Astrocyte (in vitro differentiated cells and primary cell): Measurements from ENCODE around the gene MRTFA. TPM values are rescaled to one million over a fixed set of nuclear protein-coding genes. Genes with fewer than 3 reads are reported as not detected.

Experiments used
- DNase-seq: peaks from one replicate; pipeline ENCODE4 v3.0.0-alpha.2; 2010; ENCODE audit warnings: low read depth
- FAIRE-seq: peaks from 2 replicates; lab custom pipeline; 2011; peaks lifted over from hg19 to GRCh38; lab: Jason Lieb, UNC
- H2AFZ ChIP-seq: 2 replicates; pipeline ENCODE4 v1.6.0; 2012; ENCODE audit warnings: low read depth, low read length, inconsistent platforms
- H3K27ac ChIP-seq: 2 replicates; pipeline ENCODE4 v1.5.1; 2011; ENCODE audit warnings: low read depth, low read length, inconsistent platforms
- H3K27me3 ChIP-seq: 2 replicates; pipeline ENCODE4 v1.6.0; 2011; ENCODE audit warnings: low read length, inconsistent platforms; ENCODE audit not compliant: insufficient read depth
- H3K36me3 ChIP-seq: 2 replicates; pipeline ENCODE4 v1.5.1; 2011; ENCODE audit warnings: low read length, inconsistent platforms; ENCODE audit not compliant: insufficient read depth
- H3K4me1 ChIP-seq: 2 replicates; pipeline ENCODE4 v1.5.1; 2011; ENCODE audit warnings: low read length, inconsistent platforms; ENCODE audit not compliant: insufficient read depth
- H3K4me2 ChIP-seq: 2 replicates; pipeline ENCODE4 v1.6.0; 2012; ENCODE audit warnings: low read length, inconsistent platforms
- H3K4me3 ChIP-seq: 2 replicates; pipeline ENCODE4 v1.5.1; 2011; ENCODE audit warnings: low read depth, mild to moderate bottlenecking, low read length, inconsistent platforms; ENCODE audit not compliant: insufficient read depth
- H3K79me2 ChIP-seq: 2 replicates; pipeline ENCODE4 v1.6.0; 2012; ENCODE audit warnings: mild to moderate bottlenecking, low read length, inconsistent platforms; ENCODE audit not compliant: insufficient read depth
- H3K9ac ChIP-seq: 2 replicates; pipeline ENCODE4 v1.6.0; 2012; ENCODE audit warnings: mild to moderate bottlenecking, low read length, inconsistent platforms
- H3K9me3 ChIP-seq: 2 replicates; pipeline ENCODE4 v1.5.1; 2012; ENCODE audit warnings: low read depth, mild to moderate bottlenecking, low read length, inconsistent platforms; ENCODE audit not compliant: insufficient read depth
- H4K20me1 ChIP-seq: 2 replicates; pipeline ENCODE4 v1.6.0; 2012; ENCODE audit warnings: low read length, inconsistent platforms; ENCODE audit not compliant: insufficient read depth
- H3K27ac Mint-ChIP-seq: one replicate; pipeline ENCODE4 v1.8.0; 2021; ENCODE audit warnings: mild to moderate bottlenecking, mixed read lengths; ENCODE audit not compliant: unreplicated experiment
- H3K27me3 Mint-ChIP-seq: one replicate; pipeline ENCODE4 v1.8.0; 2021; ENCODE audit warnings: low read depth, mixed read lengths; ENCODE audit not compliant: unreplicated experiment
- H3K36me3 Mint-ChIP-seq: one replicate; pipeline ENCODE4 v1.8.0; 2021; ENCODE audit warnings: low read depth, mixed read lengths; ENCODE audit not compliant: unreplicated experiment
- H3K4me1 Mint-ChIP-seq: one replicate; pipeline ENCODE4 v1.8.0; 2021; ENCODE audit warnings: low read depth, mixed read lengths; ENCODE audit not compliant: unreplicated experiment
- H3K4me3 Mint-ChIP-seq: one replicate; pipeline ENCODE4 v1.8.0; 2021; ENCODE audit warnings: mild to moderate bottlenecking, moderate library complexity, mixed read lengths; ENCODE audit not compliant: unreplicated experiment
- H3K9me3 Mint-ChIP-seq: one replicate; pipeline ENCODE4 v1.8.0; 2021; ENCODE audit warnings: mild to moderate bottlenecking, mixed read lengths; ENCODE audit not compliant: unreplicated experiment
- EZH2 ChIP-seq: IDR thresholded peaks from 2 replicates; pipeline ENCODE4 v1.6.1; 2012; ENCODE audit warnings: mild to moderate bottlenecking, low read length, inconsistent platforms; ENCODE audit not compliant: insufficient read depth
- total RNA-seq: library from RNA; stranded (reverse); gene quantifications from 2 replicates; pipeline ENCODE4 v1.2.1, GENCODE V29; 2021
- TF ChIP-seq, protein P1 (sequence below): IDR thresholded peaks from 2 replicates; pipeline ENCODE4 v1.5.1; 2011; ENCODE audit warnings: low read depth, mild to moderate bottlenecking, inconsistent platforms, low read length, moderate library complexity; ENCODE audit not compliant: insufficient read depth

The MRTFA gene
- total RNA-seq, 1 donor from 2014 or later = 74.3 TPM

DNA sequence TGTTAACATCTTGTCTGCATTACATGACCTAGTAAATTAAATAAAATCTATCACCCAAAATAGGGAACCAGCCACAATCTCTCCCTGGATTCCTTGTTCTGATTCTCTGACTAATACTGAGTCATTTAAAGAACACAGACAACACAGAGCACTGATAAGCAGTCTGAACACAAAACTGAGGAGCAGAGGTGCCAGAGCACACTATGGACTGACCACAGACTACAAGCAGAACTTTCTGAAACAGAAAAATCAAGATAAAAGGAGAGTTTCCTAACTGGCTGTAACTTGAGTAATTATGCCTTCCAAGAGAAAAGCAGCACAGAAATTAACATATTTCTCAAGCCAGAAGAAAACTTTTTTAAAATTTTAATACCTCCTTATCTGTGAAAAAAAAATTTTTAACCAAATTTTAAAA lies 137.3 kb downstream of the MRTFA start:
- peak overlapping the region; percentile 7 for H3K4me3 Mint-ChIP-seq

DNA sequence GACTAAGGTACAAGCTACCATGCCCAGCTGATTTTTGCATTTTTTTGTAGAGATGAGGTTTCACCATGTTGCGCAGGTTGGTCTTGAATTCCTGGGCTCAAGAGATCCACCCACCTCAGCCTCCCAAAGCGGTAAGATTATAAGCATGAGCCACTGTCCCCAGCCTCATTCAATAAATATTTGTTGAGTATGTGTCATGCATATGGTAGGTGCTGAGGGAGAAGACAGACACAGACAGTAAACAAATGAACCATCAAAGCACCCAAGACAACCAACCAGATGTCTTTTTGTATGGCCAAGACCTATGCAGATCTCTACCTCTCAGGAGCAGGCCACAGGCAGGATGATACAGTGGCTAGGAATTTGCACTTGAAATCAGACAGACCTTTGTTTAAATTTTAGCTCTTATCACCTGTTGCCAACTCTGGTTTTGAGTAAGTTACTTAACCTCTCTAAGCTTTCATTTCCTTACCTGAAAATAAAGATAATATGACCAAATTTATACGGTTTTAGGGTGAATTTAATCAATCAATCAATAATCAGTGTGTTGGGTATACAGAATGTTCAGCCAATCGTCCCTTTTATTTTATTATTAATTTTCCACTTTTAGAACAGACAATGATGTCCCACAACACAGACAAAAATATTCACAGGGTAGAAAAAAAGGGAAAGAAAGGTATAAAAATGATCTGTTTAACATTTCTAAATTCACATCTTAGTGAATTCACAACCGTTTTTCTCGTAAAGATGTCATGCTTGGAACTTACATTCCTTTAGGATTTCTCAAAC lies 137.9 kb downstream of the MRTFA start:
- TF ChIP-seq EZH2 = no peak
- TF ChIP-seq, protein P1, sequence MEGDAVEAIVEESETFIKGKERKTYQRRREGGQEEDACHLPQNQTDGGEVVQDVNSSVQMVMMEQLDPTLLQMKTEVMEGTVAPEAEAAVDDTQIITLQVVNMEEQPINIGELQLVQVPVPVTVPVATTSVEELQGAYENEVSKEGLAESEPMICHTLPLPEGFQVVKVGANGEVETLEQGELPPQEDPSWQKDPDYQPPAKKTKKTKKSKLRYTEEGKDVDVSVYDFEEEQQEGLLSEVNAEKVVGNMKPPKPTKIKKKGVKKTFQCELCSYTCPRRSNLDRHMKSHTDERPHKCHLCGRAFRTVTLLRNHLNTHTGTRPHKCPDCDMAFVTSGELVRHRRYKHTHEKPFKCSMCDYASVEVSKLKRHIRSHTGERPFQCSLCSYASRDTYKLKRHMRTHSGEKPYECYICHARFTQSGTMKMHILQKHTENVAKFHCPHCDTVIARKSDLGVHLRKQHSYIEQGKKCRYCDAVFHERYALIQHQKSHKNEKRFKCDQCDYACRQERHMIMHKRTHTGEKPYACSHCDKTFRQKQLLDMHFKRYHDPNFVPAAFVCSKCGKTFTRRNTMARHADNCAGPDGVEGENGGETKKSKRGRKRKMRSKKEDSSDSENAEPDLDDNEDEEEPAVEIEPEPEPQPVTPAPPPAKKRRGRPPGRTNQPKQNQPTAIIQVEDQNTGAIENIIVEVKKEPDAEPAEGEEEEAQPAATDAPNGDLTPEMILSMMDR = no peak
- Histone ChIP-seq H3K27ac (peak overlapping the region; percentile 98), H3K9me3 (no peaks in the 10 kb centered on the region), H3K79me2 (peaks cover 49% of the 10 kb centered on the region), H3K4me1 (peaks cover 28% of the 10 kb centered on the region), H3K27me3 (no peaks in the 10 kb centered on the region), H2AFZ (no peak overlapping the region), H3K9ac (peak overlapping the region; percentile 79), H3K4me2 (peak overlapping the region; percentile 71), H3K36me3 (no peaks in the 10 kb centered on the region), H4K20me1 (no peaks in the 10 kb centered on the region), H3K4me3 (no peak overlapping the region)
- Mint-ChIP-seq H3K27me3 (no peaks in the 10 kb centered on the region), H3K27ac (peak overlapping the region; percentile 86), H3K4me1 (peaks cover 38% of the 10 kb centered on the region), H3K9me3 (peaks cover 4% of the 10 kb centered on the region), H3K4me3 (peak overlapping the region; percentile 73), H3K36me3 (peaks cover 4% of the 10 kb centered on the region)
- FAIRE-seq (peak; percentile 85), DNase-seq (peak; percentile 100)

More for the DNA sequence above, 137.3 kb downstream of the MRTFA start:
- Mint-ChIP-seq H3K4me1 (peaks cover 38% of the 10 kb centered on the region), H3K27me3 (no peaks in the 10 kb centered on the region), H3K27ac (peak overlapping the region; percentile 86), H3K9me3 (peaks cover 4% of the 10 kb centered on the region), H3K36me3 (peaks cover 4% of the 10 kb centered on the region)
- peak overlapping the region; percentile 71 for H3K4me2 ChIP-seq
- H3K27me3 ChIP-seq = no peaks in the 10 kb centered on the region
- H3K27ac ChIP-seq = peak overlapping the region; percentile 98
- H3K9me3 ChIP-seq = no peaks in the 10 kb centered on the region
- no peak overlapping the region for H2AFZ ChIP-seq
- peak overlapping the region; percentile 79 for H3K9ac ChIP-seq
- H3K4me1 ChIP-seq = peaks cover 28% of the 10 kb centered on the region
- peak; percentile 99 for DNase-seq
- peaks cover 49% of the 10 kb centered on the region for H3K79me2 ChIP-seq
- H4K20me1 ChIP-seq = no peaks in the 10 kb centered on the region
- H3K36me3 ChIP-seq = no peaks in the 10 kb centered on the region
- TF ChIP-seq, protein P1 = no peak
- no peak for TF ChIP-seq EZH2
- no peak for FAIRE-seq
- no peak overlapping the region for H3K4me3 ChIP-seq

DNA sequence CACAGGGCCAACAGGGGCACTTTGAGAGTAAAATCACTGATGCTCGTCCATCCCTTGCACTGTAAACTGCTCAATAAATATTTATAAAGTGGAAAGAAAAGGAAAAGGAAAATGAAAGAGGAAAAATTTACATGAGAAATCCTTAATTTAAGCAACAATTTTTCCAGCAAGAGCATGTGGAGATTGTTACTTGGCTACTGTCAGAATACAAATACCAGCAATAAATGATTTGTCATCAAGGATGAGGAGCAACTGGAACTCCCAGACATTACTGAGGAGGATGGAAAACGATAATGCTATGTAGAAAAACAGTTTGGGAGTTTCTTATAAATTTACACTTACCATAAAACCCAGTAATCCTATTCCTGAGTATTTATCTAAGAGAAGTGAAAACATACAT lies 143.1 kb downstream of the MRTFA start:
- Histone ChIP-seq H3K9me3 (no peaks in the 10 kb centered on the region), H3K27me3 (no peaks in the 10 kb centered on the region), H3K79me2 (peaks cover 89% of the 10 kb centered on the region), H4K20me1 (peaks cover 11% of the 10 kb centered on the region), H3K4me3 (no peak overlapping the region), H3K36me3 (no peaks in the 10 kb centered on the region), H2AFZ (no peak overlapping the region), H3K9ac (no peak overlapping the region), H3K4me1 (peaks cover 25% of the 10 kb centered on the region), H3K4me2 (no peak overlapping the region), H3K27ac (no peak overlapping the region)
- H3K4me1 Mint-ChIP-seq = peaks cover 32% of the 10 kb centered on the region
- no peak for FAIRE-seq
- no peaks in the 10 kb centered on the region for H3K9me3 Mint-ChIP-seq
- DNase-seq = no peak
- no peak overlapping the region for H3K4me3 Mint-ChIP-seq
- no peaks in the 10 kb centered on the region for H3K27me3 Mint-ChIP-seq
- H3K27ac Mint-ChIP-seq = peak overlapping the region; percentile 91
- no peak for TF ChIP-seq EZH2
- TF ChIP-seq, protein P1 = no peak
- H3K36me3 Mint-ChIP-seq = peaks cover 3% of the 10 kb centered on the region
